ENCODE results near the gene DYRK3.

DYRK3 gene

GRCh38 chr1:206674745-206675175, 39.4 kb downstream of the DYRK3 start:
- no peak overlapping the region for H3K4me3 ChIP-seq (ENCODE audit: low read depth, low read length)
- DNase-seq (ENCODE audit: low read depth), result peak; percentile 99
- no peak for TF ChIP-seq CTCF (conservative IDR thresholded peaks at IDR 0.05; ENCODE audit: low read depth, low read length)

DNA sequence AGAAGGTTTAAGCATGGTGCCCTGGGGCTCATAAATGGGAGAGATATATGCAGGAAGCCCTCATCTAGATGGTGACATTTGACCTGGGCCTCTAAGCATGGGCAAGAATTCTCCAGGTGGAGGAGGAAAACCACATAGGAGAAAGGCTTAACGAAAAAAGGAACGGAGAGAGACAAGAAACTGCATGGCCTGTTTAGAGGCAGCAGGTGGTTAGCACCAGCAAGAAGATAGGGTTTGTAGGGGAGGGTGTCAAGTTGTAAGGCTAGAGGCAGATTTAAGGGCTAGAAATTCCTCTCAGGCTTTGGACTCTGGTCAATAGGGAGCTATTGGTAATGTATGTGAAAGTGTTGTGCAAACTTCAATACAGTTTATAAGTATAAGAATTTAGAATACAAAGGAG, 41.2 kb downstream of the DYRK3 start:
- TF ChIP-seq CTCF (conservative IDR thresholded peaks at IDR 0.05; ENCODE audit: low read depth, low read length), result no peak
- H3K4me3 ChIP-seq (ENCODE audit: low read depth, low read length), result no peak overlapping the region
- no peak for DNase-seq (ENCODE audit: low read depth)

GRCh38 chr1:206678490-206678889, 43.2 kb downstream of the DYRK3 start:
- DNase-seq (ENCODE audit: low read depth), result no peak
- TF ChIP-seq CTCF (conservative IDR thresholded peaks at IDR 0.05; ENCODE audit: low read depth, low read length), result no peak
- H3K4me3 ChIP-seq (ENCODE audit: low read depth, low read length), result no peak overlapping the region

DNA sequence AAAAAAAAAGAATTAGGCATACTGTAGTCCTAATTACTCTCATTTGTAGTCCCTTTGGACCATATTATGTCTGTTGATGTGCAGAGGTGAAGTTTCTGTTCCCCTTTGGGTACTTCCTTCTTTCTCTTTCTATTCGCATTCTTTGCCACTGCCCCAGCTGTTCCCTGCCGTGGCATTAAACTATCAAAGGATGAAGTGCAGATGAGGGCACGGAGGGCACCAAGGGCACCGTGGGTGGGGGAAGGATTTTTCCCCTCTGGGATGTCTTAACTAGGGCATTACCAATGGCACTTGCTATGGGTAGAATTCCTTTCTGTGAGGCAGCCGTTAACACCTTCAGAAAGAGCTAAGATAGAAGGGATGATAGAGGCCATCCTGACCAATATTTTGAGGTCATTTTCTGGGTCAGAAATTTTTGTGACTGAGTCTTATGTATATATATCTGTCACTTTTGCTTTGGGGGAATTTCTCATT, 44.4 kb downstream of the DYRK3 start:
- no peak overlapping the region for H3K4me3 ChIP-seq (ENCODE audit: low read depth, low read length)
- no peak for TF ChIP-seq CTCF (conservative IDR thresholded peaks at IDR 0.05; ENCODE audit: low read depth, low read length)
- no peak for DNase-seq (ENCODE audit: low read depth)

DNA sequence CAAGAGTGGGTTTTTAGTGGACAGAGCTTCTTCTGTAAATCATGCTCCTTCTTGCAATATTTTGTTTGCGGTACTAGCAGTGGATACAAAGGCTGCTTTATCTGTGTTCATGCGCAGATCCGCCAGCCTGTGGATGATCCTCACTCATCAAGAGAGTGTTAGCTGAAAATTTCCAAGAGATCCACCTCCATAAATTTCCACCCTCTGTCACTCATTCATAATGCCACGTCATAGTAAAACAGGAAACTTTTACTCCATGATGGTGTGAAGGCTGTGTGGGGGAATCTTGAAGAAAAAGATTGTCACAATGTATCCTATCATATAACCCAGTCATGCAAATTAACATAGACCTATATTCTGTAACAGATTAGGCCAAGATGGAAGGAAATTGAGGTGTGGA, 44.9 kb downstream of the DYRK3 start:
- TF ChIP-seq CTCF (conservative IDR thresholded peaks at IDR 0.05; ENCODE audit: low read depth, low read length), result no peak
- H3K4me3 ChIP-seq (ENCODE audit: low read depth, low read length), result no peak overlapping the region

DNA sequence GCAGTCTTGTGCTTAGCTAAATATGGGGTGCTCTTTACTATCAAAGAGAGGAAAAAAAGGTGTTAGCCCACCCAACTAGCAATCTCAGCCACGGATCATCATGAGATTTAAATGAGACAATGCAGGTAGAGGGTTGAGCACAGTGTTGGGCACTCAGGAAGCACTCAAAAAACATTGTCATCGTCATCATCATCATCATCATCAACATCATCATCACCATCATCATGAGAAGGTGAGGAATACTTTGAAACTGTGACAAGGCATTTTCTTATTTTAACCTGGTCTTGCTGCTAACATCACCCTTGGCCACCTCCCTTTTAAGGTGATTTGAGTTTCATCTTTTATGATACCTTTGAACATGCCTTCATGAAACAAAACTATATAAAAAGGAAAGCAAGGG, 46.0 kb downstream of the DYRK3 start:
- H3K4me3 ChIP-seq (ENCODE audit: low read depth, low read length), result no peak overlapping the region
- no peak for TF ChIP-seq CTCF (conservative IDR thresholded peaks at IDR 0.05; ENCODE audit: low read depth, low read length)
- no peak for DNase-seq (ENCODE audit: low read depth)

More for the DNA sequence above, 44.9 kb downstream of the DYRK3 start:
- no peak for DNase-seq (ENCODE audit: low read depth)

GRCh38 chr1:206682111-206682510, 46.8 kb downstream of the DYRK3 start:
- DNase-seq (ENCODE audit: low read depth), result no peak
- H3K4me3 ChIP-seq (ENCODE audit: low read depth, low read length), result no peak overlapping the region
- no peak for TF ChIP-seq CTCF (conservative IDR thresholded peaks at IDR 0.05; ENCODE audit: low read depth, low read length)
